GM19455 (cell line): ENCODE measurements around the gene AP1B1.
"Not testable (repeated sequence)": the region's sequence is repeated elsewhere in the genome, so short reads cannot be mapped to it uniquely, and the experiment has no call there.

Experiments
- ATAC-seq: cut with Tn5 transposase; IDR thresholded peaks from one replicate; pipeline ENCODE4 v1.9.1; 2021; ENCODE audit not compliant: unreplicated experiment

Gene AP1B1

DNA sequence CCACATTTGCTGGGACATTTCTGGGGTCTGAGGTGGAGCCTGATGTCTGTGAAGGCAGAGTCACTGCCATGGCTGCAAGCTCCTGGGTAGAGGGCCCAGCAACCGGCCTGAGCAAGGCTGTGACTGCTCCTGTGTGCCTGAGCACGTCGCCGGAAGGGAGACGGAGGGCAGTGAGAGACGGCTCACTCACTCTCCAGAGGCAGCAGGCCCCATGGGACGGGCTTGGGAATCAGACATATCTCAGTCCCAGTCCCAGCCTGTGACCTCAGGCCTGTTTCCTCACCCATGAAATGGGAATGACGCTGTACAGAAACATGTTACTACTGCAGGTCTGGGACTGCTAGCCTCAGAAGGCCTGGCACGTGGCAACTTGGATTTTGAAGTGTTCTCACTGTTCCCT lies 36.5 kb downstream of the AP1B1 start:
- ATAC-seq, result no peak

DNA sequence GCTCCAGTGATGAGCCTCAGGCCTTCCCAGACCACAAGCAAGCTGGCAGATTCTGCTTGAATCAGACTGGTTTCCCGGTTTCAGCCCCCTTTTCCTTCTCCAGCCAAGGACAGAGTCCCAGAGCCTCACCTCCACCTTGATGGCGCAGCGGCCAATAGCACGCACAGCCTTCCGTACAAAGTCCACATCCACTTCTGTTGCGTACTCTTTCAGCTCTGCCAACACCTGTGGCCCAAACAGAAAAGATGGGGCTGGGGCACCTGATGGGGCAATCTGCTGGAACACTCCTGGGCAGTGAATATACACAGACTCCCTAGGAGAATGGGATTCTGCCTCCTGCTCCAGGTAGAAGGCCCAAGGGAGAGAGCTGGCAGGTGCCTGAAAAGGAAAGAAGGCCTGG lies 37.3 kb downstream of the AP1B1 start:
- ATAC-seq, result no peak

DNA sequence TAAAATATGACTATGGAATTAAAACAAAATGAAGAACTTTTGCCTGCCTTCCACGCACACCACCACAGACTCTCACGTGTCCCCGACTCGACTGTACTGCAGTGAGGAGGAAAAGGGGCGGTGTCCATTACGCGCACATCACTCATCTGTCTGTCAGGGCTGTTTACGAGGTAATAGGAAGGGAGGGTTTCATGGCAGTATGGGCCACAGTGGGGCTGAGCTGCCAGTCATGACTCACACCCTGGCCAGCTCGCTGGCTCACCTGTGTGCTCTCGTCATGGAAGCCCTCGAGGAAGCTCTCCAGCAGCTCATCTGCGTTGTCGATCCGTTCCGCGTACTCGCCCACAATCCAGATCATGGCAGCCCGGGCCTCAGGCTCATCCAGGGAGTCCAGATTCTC lies 39.4 kb downstream of the AP1B1 start:
- ATAC-seq, result no peak

DNA sequence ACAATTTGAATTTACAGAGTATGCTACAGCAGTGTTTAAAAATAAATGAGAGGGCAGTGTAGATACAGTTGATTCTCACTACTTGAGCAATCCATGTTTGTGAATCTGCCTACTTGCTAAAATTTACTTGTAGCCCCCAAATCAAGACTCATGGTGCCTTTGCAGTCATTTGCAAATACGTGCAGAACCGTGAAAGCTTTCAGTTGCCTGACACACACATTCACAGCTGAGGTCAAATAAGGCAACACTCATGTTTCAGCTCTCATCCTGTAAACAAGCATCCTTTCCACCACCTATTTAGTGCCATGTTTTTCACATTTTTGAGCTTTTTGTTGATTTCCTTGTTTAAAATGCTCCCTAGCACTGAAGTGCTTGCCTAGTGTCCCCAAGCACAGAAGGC lies 40.3 kb downstream of the AP1B1 start:
- no peak for ATAC-seq

GRCh38 chr22:29346659-29347058 lies 41.7 kb downstream of the AP1B1 start:
- no peak for ATAC-seq

DNA sequence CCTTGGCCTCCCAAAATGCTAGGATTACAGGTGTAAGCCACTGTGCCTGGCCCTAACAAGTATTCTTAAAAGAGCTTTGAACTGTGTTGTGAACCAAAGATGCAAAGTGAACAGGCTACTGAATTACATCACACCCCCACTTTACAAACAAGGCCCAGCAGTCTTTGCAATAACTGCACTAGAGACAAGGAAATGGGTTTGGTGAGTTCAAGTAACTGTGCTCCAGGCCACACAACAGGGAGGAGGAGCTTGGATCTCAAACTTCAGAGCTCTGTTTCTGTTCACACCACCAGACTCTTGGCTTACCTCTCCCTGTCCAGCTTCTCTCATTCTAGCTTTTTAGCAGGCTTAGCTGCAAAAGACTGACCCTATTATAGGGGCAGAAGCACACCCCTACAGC lies 42.4 kb downstream of the AP1B1 start:
- no peak for ATAC-seq

- ATAC-seq, result not testable (repeated sequence)
Measured at GRCh38 chr22:29344889-29345288, 43.5 kb downstream of the AP1B1 start.

DNA sequence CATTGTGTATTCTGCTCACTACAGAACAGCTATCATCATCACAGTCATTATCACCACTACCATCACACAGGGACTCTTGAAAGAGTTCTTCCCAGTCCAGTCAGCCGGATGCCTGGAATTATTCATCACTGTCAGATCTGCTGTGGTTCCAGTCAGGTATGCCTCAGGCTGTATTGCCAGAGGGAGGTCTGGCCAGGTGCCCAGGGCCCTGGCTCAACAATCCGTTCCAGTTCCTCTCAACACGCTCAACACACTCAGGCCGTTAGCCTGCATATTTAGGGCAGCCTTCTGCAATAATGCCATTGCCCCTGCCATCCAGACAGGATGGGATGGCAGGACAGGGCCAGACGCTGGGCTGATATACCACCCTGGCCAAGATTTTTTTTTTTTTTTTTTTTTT lies 44.2 kb downstream of the AP1B1 start:
- no peak for ATAC-seq

DNA sequence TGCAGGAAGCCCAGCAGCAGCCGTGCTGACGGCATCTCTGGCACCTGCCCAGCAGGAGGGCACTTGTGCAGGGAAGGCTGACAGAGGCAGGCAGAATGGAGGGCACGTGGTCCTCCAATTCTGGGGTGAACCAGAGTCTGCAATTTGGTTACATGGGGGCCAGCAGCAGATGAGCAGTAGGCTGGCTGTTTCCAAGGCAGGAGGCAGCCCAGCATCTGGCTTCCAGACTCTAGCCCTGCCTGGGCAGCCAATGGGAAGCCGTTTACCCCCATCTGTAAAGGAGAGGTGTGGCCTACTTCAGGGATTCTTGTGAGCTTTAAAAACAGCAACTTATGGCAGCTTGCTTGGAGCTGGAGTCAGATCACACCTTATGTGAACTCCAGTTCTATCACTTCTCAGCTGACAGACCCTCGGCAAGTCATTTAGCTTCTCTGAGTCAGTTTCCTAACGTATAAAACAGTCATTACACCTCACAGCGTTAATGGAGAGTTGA lies 45.0 kb downstream of the AP1B1 start:
- no peak for ATAC-seq

GRCh38 chr22:29342577-29343312 lies 45.6 kb downstream of the AP1B1 start:
- no peak for ATAC-seq

DNA sequence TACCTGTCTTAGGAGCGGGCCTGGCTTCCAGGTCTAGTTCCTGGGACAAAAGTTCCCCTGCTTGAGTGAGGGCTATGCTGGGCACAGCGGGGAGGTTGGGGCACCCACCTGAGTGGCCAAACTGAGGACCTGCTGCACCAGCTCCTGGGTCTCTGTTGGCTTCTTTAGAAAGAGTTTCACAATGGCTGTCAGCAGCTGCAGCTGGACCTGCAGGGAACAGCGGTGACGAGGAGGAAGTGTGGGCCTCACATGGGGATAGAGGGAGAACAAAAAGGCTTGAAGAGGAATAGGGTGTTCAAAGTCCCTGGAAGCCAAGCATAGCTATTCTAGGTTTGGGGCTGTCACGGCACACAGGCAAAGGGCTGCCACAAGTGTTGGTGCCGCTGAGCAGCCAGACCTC lies 46.2 kb downstream of the AP1B1 start:
- ATAC-seq, result no peak

GRCh38 chr22:29341849-29342127 lies 46.6 kb downstream of the AP1B1 start:
- no peak for ATAC-seq

DNA sequence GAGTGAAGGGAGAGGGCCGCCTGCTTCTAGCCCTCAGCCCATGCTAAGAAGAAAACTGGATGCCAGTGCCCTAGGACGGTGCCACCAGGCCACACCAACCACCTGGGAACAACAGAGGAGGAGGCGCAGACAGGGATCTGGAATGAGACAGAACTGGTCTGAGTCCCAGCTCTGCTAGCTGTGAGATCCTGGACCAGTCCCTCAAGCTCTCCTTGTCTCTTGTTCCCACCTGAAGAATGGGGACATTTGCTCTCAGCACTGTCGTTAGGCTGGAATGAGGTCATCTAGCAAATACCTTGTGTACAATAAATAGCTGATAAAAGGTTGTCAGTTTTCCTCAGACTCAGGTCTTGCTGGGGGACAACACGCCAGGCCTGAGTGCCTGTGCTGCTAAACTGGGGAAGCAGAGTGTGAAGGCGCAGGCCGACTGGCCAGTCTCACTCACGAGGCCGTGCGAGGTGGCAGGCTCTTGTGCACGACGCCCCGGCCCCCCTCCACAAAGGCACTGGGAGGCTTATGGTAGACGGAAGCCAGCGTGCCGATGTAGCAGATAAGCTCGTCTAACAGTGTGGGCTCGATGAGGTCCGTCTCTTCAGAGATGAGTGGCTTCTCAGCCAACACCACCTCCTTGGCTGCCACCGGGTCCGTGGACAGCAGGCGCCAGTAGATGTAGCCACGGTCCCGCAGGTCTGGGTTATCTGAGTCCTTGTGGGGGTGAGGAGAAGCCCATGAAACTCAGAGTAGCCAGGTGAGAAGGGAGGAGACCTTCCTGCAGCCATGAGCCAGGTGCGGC lies 47.1 kb downstream of the AP1B1 start:
- ATAC-seq, result no peak

GRCh38 chr22:29340566-29340965 lies 47.8 kb downstream of the AP1B1 start:
- no peak for ATAC-seq

- no peak for ATAC-seq
Measured at GRCh38 chr22:29339381-29340235, 48.8 kb downstream of the AP1B1 start.

DNA sequence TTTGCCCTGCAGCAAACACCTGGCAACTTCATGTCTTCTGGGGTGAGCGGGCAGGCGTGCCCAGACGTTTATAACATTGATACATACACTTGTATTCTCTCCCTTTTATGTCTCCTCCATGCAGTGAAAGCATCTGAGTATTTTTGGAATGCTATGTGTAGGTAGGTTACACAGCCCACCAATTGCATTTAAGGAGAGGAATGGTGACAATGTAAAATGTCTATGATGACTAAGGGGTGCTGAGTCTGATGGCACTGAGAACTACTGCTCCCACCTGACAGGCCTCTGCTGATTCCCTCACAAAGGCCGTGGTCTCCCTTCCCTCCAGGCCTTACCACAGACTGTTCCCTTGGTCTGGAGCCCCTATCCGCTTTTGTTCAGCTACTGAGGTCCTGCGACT lies 50.0 kb downstream of the AP1B1 start:
- no peak for ATAC-seq

DNA sequence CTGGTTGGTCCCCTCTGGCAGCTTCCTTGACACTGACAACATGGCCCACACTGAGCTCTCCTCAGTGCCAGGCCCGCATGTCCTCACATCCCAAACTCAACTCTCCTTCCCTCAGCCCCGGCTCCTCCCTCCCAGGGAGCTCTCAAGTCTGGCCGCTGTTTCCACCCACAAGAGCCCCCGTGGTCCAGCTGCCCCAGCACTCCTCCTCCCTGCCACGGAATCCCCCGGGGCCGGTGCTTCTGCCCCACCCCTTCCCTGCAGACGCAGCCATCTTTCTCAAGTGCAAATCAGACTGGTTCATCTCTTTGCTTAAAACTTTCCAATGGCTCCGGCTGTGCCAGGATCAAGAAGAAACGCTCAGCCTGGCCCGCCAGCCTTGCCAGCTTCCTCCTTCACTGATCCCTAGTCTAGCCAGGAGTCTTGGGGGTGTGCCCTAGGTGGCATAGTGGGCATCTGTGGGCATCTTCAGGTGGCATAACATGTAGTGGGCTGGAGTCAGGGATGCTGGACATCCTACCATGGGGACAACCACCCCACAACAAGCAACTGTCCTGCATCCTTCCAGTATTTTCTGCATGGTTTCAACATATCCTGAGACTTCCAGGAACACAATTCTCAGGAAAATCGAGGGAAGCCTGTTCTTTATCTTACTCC lies 50.6 kb downstream of the AP1B1 start:
- no peak for ATAC-seq

GRCh38 chr22:29336751-29337490 lies 51.4 kb downstream of the AP1B1 start:
- no peak for ATAC-seq

GRCh38 chr22:29335656-29336055 lies 52.7 kb downstream of the AP1B1 start:
- no peak for ATAC-seq

- ATAC-seq, result no peak
Measured at GRCh38 chr22:29334696-29335344, 53.5 kb downstream of the AP1B1 start.
